Measurements from ENCODE around the gene VPS39.
A peak's percentile ranks its signal among the peaks of the same experiment; 100 is the strongest.
"Not testable (repeated sequence)": the region's sequence is repeated elsewhere in the genome, so short reads cannot be mapped to it uniquely, and the experiment has no call there.

VPS39 gene, protein sequence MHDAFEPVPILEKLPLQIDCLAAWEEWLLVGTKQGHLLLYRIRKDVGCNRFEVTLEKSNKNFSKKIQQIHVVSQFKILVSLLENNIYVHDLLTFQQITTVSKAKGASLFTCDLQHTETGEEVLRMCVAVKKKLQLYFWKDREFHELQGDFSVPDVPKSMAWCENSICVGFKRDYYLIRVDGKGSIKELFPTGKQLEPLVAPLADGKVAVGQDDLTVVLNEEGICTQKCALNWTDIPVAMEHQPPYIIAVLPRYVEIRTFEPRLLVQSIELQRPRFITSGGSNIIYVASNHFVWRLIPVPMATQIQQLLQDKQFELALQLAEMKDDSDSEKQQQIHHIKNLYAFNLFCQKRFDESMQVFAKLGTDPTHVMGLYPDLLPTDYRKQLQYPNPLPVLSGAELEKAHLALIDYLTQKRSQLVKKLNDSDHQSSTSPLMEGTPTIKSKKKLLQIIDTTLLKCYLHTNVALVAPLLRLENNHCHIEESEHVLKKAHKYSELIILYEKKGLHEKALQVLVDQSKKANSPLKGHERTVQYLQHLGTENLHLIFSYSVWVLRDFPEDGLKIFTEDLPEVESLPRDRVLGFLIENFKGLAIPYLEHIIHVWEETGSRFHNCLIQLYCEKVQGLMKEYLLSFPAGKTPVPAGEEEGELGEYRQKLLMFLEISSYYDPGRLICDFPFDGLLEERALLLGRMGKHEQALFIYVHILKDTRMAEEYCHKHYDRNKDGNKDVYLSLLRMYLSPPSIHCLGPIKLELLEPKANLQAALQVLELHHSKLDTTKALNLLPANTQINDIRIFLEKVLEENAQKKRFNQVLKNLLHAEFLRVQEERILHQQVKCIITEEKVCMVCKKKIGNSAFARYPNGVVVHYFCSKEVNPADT

DNA sequence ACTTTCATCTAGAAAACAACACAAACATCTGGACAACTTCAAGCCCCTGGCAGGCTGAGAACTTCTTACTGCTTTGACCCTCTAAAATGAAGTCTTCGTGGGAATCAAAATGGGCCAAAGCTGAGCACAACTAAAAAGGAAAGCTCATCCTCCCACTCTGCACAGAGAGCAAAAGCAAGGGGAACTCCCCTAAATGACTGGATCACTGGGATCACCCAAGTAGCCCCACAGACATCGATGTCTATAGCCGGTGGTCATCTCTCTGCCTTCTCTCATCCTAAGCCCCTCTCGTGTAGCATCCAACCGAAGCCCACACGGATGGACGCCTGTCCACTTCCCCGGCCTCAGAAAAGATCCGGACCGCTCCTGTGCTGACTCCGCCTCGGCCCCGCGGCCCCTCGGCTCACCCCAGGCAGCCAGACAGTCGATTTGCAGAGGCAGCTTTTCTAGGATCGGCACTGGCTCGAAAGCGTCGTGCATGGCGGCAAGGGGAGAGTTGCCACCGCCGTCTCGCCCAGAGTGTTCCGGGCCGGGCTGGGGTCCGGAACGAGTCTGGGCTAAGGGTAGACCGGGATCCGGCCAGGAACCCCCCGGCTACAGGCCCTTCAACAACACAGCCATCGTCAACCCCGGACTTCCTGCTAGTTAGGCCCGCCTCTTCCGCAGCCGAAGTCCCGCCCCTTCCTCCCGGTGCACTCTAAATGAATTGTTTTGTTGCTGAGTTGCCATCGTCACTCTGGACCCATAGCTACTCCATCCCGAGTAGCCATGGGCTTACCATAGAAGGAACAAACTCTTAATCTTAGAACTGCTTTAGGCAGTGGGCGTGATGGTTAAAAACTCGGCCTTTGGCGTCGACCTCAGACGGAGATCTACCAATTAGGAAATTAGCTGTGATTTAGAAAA is at the start of gene VPS39:
VPS39 (minus strand) TSS at position 631 of the 906 bp plus-strand sequence; CDS start at position 480, 151 bp downstream.
- DNase-seq: peak; percentile 87

DNA sequence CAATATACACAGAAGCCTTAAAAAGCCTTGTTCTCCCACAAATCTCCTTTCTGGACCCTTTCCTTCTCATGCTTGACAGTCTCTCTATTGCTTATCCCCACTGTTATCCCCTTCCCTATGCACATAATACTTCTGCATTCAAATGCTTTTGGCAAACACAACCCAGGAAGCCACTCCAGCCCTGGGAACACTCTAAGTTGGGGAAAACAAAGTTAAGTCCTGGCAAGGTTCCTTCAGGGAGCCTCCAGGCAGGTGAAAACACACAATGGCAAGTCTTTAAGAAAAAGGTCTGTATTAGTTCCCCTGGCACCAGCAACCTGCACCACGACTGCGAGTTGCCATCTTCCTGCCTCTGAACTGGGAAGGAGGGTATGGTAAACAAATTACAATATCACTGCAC is 45.2 kb upstream of the VPS39 start:
- no peak for DNase-seq

DNA sequence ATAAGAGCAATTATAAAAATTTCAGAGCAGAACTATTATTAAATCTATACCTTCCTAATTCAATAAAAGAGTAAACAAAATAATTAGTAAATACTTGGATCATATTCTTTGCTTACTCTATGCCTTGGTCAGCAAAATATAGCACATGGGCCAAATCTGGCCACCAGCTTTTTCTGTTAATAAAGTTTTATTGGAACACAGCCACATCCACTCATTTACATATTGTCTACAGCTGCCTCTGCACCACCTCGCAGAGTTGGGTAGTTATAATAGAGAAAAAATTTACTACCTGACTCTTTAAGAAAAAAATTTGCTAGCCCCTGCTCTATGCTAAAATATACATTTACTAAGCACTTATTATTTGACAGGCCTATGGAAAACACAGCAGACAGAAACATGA is 32.7 kb upstream of the VPS39 start:
- no peak for DNase-seq

DNA sequence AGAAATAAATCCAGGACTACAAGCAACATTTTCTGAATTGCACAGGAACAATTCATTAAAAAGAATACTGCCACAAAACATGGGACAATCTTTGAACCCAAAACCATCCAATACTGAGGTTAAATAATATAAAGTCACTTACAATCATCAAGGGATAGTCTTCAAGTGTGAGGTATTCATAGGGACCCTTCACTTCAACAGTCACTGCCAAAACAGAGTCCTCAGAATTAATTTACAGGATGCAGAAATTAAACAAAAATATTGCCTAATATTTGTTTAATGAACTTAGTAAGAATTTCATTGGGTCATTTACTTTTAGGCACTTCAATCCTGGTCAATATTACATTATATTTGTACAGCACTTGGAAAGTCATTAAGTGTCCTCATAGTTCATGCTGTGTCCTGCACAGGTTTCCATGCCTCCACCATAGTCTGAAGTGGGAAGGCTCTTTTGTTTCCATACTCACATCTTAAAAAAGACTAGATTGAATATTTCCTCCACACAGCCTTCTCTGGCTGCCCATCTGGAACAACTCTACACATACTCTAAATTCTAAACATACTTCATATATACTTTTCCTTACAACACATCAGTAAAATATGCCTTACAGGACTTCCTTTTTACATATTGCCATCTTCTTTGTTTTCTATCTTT is 31.6 kb upstream of the VPS39 start:
- no peak for DNase-seq

DNA sequence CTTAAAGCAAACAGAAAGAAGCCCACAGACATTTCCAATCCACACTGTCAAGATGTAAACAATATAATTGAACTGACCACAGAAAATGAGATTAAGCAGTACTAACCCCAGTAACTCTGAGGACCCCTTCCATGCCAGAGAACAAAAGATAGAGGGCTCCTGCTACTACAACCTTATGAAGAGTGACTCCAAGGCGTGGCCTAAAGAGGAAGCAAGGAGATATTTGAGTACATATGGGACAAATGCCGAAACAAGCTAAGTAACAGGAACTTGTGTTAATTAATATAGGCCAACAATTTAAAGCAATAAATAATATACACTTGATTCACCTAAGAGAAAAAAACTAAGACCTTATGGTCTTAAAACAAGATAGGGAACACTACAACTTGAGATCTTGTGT is 25.0 kb upstream of the VPS39 start:
- no peak for DNase-seq

DNA sequence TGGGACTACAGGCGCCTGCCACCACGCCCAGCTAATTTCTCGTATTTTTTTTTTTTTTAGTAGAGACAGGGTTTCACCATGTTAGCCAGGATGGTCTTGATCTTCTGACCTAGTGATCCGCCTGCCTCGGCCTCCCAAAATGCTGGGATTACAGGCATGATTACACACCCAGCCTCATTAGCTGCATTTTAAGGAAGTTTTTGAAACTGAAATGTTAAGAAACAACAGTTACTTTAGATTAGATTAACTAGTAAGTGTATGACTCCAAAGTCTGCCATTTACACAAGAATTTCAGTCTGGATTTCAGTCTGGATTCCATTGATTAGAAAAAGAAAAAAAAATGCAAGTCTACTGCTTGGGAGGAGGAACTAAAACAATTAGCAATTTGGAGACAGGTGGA is 24.5 kb upstream of the VPS39 start:
- DNase-seq: no peak

DNA sequence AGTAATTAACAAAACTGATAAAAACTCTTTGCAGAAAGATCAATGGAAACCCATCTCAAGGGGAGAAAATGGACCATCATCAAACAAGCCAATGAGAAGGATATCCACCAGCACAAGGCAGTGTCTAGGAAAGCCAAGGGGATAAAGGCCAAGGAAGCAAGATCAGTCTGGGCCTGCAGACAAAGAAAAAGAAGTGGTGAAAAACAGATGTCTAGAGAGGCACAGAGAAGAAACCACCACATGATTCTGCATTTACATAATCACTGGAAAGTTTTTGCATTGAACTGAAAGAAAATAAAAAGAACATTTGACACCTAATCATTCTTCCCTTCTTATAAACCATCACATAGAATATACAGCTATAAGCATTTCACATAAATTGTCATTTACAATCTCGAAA is 23.0 kb upstream of the VPS39 start:
- DNase-seq: no peak

DNA sequence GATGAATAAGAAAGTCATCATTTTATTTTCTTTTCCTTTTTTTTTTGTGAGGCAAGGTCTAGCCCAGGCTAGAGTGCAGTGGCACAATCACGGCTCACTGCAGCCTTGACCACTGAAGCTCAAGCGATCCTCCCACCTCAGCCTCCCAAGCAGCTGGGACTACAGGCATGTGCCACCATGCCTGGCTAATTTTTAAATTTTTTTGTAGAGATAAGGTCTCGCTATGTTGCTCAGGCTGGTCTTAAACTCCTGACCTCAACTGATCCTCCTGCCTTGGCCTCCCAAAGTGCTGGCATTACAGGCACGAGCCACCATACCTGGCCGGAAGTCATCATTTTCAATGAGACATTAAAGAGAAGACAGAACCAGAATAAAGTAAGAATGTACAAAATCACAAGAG is 20.9 kb upstream of the VPS39 start:
- DNase-seq: not testable (repeated sequence)

DNA sequence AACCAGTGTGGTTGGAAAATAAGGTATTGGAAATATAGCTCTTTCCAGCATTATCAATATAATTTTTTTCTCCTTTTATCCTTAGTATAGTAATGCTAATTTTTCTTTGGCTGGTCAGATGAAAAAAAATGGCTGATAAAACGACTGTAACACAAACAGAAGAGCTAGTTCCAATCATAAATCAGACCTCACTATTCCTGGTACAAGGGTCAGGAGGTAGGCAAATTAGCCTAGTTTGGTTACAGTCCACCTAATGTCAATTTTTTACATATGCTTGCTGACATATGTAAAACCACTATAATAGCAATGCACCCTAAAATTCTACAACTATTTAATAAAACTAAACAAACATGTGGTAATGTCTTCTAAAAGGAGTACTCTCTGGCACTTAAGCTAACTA is 19.9 kb upstream of the VPS39 start:
- no peak for DNase-seq

DNA sequence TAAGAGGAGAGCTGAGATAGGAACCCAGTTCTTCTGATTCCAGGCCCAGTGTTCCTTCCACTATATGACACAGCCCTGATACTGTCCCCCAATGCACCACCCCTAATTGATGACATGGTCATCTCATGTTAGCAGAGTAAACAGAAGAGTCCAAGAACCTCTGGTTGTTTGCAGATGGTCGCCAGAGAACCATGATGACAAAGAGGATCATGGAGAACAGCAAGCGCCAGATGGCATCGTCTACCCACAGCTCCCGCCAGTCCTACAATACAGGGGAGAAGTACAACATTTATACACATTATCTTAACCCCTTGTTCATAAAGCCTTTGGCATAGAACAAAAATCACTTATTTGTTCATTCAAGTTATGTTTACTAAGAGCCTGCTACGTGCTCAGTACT is 18.5 kb upstream of the VPS39 start:
- no peak for DNase-seq

DNA sequence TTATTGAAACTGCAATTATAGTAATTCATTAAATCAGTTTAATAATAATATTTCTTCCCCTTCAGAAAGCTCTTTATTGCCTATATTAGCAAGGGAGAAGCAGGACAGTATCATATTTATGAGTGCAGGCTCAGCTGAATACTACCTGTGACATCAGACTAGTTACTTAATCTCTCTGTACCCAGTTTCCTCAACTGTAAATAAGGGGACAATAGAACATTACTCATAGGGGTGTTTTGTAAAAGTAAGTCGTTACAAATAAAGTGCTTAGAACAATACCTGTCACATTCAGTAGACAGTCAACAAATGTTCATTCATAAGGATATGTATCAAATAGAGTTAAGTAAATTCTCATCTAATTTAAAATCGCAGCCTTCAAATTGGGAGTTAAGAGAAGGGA is 12.1 kb upstream of the VPS39 start:
- no peak for DNase-seq

DNA sequence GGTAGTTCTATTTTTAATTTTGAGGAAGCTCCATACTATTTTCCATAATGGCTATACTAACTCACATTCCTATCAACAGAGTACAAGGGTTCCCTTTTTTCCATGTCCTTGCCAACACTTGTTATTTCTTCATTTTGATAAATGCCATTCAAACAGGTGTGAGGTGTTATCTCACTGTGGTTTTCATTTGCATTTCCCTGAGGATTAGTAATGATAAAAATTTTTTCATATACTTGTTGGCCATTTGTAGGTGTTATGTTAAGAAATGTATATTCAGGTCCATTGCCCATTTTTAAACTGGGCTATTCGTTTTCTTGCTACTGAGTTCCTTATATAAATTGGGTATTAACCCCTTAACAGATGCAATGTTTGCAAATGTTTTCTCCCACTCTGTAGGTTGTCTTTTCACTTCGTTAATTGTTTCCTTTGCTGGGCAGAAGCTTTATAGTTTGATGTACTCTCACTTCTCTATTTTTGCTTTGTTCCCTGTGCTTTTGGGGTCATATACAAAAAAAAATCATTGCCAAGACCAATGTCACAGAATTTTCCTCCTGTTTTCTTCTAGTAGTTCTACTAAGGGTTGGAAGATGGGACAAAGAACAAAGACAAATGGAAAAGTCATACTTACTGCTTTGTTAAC is 11.0 kb upstream of the VPS39 start:
- no peak for DNase-seq

DNA sequence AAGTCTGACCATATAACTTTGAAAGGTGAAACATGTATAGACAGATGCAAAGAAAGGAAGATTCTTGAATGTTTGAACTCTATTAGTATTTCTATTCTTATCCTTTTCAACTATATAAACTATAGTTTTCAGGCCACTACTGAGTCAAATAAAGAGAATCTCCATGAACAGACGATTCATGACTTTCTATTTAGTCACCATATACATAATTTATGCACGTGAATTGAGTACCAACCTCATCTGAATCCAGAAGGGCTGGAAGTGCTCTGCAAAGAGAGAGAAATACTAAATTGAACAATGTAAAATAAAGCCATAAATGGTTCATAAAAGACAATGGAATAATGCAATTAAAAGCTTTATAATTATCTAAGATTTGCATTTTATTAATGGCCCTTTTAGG is 9.5 kb upstream of the VPS39 start:
- DNase-seq: no peak

DNA sequence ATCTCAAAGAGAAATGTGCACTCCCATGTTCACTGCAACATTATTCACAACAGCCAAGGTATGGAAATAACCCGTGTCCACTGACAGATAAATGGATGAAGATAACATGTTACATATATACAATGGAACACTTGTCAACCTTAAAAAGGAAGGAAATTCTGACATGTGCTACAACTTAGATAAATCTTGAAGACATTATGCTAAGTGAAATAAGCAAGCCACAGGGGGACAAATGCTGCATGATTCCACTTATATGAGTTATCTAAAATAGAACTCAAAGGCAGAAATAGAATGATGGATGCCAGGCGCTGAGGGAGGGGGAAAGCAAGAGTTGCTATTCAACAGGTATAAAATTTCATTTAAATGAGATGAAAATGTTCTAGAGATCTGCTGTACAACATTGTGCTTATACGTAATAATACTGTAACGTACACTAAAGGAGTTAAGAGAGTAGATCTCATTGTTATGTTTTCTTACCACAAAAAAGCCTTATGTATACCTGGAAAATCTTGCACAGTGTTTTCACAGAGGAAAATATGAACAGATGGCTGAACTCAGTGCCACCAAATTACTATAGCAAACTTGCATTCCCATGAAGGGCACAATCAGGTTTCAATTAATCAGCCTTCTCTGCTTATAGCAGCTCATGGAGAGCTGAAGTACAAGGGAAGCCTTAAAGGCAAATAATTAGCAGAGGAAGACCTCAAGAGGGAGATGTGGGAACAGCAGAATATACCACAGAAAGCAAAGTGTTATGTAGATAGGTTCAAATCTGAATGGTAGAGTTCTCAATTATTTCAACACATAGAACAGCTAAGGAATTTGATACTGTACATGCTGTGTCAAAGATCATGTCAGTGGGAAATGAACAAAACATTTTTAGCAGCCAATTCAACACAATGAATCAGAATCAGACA is 8.1 kb upstream of the VPS39 start:
- no peak for DNase-seq

DNA sequence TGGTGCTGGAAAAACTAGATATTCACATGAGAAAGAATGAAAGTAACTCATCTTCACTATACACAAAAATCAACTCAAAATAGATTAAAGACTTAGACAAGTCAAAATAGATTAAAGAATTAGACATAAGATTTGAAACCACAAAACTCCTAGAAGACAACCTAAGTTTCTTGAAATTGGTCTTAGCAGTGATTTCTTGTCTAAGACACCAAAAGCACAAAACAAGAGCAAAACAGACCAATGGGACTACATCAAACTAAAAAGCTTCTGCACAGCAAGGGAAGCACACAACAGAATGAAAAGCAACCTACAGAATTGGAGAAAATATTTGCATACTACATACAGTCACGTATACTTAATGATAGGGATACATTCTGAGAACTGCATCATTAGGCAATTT is 6.5 kb upstream of the VPS39 start:
- DNase-seq: no peak

DNA sequence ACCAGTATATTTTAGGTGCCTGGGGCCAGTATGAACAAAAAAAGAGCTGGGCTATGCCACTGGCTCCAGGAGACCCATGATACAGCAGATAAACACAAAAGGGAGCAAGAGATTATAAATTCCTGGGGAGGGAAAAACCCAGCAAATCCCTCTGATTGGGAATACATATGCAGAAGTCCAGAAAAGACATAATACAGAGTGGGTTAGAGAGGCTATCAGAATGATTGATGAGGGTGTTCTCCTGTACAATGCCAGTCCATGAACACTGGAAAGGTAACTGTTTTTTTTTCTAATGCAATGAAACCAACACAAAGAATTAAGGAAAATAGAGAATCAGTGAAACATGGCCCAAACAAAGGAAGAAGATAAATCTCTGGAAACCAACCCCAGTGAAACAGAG is 5.4 kb upstream of the VPS39 start:
- no peak for DNase-seq

DNA sequence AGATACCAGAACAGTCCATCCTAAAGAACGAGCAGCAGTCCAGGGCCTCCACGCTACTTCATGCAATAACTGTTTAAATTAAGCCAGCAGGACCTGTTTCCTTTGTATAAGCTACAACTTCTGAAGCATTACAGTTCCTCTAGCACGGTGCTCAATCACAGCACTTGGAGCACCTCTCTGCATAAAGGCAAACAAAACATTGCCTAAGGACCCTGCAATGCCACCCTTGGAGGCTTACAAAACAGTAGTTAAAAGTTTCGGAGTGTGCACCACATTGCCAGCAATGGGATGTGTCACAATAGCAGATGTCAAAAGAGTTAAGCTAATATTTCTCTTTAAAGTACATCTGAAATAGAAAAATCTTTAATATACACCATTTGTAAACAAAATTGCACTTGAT is 2.6 kb upstream of the VPS39 start:
- DNase-seq: no peak

DNA sequence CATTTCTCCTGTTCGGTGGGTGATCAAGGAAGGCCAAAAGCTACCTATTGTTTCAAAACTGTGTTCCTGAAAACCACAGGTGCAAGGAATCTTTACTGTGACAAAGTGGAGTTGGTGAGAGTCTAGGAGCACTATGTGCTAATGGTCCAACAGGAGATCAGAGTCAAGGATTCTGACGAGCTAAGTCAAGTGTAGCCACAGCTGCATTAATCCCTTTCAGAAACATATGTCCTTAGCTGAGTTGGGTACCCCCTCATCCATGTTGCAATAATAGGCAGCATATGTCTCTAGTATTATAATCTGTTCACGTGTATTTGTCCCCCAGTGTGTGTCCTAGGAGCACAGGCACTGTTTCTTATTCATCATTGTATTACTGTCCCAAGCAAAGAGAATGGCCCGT is 1.7 kb downstream of the VPS39 start:
- no peak for DNase-seq

DNA sequence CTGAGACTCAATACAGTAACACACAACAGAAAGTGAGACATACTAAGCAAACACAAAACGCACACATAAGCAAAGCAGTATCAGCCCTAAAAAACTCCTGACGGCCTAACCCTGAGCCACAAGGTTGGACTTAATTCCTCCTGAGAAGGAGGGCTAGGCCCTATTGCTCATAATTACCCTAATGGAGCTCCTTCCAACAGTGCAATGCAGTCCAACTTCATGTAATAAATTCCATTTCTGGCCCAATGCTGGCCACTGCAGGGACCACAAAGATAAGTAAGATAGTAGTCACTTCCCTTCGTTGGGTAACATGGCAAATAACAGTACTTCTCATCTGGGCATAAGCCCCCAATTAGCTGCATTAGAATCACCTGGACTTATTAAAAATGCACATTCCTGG is 4.2 kb downstream of the VPS39 start:
- DNase-seq: no peak

DNA sequence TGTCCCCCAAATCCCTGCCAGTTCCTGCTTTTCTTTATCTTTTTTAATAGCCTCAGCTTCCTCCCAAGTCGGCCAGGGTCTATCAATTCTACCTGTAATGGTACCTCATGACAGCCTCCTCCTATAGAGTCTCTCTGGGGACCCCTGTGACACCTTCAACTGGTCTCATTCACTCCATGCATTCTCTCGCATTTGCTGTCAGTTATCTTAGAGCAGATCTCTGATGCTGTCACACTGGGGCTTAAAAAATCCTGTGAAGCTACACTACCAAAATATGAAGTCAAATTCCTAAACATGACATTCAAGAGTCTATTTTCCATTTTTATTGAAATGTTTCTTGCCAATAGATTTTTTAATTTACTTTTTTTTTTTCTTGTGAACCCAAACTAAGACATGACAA is 5.5 kb downstream of the VPS39 start:
- DNase-seq: no peak

DNA sequence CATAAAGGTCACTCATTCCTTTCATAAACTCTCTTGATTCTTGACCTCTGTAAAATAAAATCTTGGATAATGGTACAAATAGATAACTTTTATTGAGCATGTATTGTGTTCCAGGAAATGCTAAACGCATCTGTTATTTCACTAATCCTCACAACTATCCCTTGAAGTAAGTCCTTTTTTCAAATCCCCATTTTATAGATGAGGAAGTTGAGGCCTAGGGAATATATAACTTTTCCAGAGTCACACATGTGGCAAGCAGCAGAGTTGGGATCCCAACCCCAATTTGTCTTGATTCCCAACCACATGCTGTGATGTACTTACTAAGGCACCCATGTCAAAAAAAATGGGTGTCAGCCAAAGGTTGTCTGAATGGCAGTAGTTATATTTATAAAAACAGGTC is 6.3 kb downstream of the VPS39 start:
- DNase-seq: no peak

Measured in activated naive CD4-positive, alpha-beta T cell treated with anti-CD3 and anti-CD28 coated beads, Interleukin-2, amount 50 U/mL, for 16 hours (primary cell).